CD4-positive, alpha-beta T cell treated with Interleukin-6 for 4 hours (primary cell): ENCODE results near the gene PEX10.

Experiments used
- DNase-seq: peaks from one replicate; pipeline ENCODE4 v3.0.0-alpha.2; 2020; ENCODE audit warnings: mixed read lengths

PEX10 gene

DNA sequence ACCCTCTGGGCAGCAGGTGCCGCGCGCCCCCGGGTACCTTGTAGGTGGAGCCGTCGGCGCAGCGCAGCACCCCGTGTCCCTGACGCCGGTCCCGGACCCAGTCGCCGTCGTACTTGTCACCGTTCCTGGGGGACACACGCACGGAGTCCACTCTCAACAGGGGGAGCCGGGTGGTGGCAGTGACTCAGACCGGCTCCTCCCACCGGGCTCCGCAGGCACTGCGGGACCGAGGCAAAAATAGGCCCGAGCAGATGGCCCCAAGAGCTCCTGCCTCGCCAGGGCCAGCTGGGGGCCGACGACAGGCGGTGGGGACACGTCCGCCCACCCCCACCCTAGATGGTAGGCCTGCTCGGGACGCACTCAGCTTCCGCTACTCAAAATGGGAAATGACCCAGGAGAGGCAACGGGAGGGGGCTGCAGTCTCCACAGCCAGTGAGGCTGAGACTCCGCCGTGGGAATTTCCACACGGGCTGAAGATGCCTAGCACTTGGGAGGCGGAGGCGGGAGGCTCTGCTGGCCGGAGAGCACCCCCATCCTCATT is 27.4 kb downstream of the PEX10 start:
- no peak for DNase-seq

DNA sequence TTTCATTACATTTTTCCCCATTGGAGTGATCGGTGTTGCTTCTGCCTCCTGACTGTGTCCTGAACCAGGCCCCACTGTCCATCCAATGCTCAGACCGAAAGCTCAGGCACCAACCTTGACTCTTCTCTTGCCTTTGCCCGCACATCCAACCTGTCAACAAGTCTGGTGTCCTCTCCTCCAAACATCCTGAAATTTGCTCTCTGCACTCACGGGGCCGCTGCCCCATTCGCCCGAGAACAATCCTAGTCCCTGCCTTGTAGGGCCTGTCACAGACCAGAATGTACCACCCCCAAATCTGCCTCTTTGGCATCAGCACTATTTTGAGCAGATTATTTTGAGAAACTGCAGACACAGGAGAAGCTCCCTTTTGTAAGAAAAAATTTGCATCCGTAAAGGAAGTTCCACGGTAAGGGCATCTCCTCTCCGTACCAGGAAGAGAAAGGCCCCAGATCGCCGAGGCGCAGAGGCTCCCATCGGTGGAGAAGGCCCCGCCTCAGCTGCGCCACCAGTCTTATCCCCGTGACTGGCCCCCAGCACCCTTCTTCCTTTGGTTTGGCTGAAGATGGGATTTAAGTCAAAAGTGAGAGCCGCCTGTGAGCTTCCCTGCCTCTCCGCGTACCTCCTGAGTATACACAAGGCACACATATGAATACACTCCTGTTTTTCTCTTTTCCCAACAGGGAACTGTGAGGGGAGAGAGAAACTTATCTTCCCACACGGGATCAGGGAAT is 28.1 kb downstream of the PEX10 start:
- DNase-seq: no peak

DNA sequence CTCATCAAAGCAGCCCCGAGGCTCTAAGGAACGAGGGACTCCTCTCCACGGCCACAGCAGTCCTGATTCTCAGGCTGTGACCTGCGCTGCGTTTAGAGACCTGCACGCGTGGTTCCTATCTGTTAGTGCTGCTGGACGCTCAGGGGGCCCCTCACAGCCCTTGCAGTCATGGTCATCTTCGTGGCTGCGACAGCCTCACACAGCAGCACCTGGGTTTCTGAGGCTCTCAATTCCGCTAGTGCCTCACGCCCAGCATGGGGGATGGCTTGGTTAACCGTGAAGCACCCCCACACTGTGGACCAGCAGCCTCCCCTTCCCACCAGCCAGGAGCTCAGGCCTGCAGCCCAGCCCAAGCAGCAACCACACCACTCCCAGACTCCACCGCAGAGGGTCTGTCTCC is 28.8 kb downstream of the PEX10 start:
- no peak for DNase-seq

GRCh38 chr1:2382621-2383361 is 29.6 kb downstream of the PEX10 start:
- DNase-seq: peak; percentile 39

GRCh38 chr1:2381741-2382620 is 30.4 kb downstream of the PEX10 start:
- DNase-seq: peak; percentile 82

GRCh38 chr1:2380816-2381591 is 31.4 kb downstream of the PEX10 start:
- DNase-seq: no peak

GRCh38 chr1:2379733-2380404 is 32.5 kb downstream of the PEX10 start:
- DNase-seq: no peak

DNA sequence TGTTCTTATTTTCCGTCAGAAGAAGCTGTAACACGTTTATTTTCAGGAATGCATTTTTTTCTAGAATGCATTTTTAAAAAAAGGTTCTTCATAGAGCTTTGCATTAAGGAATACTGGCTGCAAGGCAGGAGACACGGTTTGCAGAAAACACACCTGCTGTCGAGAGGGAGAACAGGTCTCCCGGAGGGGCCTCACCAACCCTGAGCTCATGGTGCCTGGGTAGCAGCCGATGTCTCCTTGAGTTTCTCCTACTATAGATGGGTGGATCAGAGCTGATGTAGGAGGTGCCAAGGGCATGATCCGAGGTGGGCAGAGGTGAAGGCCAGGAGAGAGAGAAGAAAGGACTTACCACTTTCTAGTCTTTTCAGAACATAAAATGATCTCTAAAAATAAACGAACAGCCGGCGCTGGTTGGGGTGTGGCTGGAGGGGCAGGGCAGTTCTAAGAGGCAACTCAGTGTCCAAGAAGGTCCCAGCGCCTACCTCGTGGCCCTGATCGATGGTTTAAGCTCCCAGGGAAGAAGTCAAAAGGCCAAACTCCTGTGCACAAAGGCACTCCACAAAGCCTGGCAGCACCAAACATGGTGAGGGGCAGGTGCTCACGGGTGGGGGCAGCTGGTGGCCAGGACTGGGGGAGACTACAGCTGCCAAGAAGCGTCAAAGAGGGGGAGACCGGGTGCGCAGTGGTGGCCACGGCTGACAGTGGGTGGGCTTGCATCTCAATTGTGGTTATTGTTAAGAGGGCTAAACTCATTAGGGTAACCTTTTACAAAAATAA is 33.2 kb downstream of the PEX10 start:
- DNase-seq: no peak

DNA sequence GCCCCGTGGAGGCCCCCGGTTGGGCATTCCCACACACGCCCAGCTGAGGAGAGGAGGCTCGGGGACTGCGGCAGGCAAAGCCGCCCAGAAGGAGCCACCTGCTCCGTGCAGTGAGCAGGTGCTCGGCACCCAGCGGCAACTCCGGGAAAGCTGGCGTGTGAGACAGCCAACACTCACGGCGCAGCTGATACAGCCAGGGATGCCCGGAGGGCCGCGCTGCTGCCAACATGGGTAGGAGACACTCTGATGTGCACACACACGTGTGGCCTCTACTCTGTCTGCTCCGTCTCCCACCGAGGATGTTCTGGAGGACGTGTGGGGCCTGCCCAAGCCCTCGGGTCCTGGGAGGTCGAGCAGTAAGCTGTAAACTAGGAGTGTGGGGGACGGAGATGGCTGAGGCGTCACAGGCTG is 33.9 kb downstream of the PEX10 start:
- no peak for DNase-seq

GRCh38 chr1:2377751-2378440 is 34.5 kb downstream of the PEX10 start:
- DNase-seq: no peak

DNA sequence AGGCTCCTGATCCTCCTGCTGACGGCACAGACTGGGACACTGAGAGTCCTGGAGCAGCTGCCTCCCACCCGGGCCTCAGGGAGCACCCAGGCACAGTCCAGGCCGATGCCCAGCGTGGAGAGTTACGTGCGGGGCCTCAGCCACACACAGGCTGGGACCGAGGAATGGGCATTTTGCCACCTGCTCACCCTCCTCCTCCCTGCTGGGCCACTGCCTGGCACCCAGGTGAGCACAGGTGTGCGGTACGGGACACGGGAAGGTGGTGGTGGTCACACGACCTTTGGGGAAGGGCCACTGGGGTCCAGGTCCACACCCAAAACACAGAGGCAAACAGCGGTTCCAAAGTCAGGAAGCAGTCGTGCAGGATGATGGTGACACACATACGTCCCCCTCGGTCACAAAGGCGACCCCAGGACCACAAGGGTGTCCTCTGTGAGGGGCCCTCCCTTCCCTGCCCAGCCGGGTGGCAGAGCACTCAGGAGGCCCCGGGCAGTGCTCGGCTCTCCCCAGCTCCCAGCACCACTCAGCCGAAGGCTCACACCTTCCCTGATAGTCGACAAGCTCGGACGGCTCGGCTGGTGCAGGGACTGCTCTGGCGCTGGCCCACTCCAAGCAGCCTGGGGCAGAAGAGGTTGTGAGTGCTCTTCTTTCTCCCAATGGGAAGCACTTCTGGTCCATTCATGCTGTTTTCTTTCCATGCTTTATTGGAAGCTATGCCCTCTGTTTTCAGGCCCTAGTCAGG is 35.3 kb downstream of the PEX10 start:
- DNase-seq: no peak

GRCh38 chr1:2376261-2376741 is 36.1 kb downstream of the PEX10 start:
- DNase-seq: no peak

- no peak for DNase-seq
These were observed 36.5 kb downstream of the PEX10 start for GRCh38 chr1:2375923-2376260.

DNA sequence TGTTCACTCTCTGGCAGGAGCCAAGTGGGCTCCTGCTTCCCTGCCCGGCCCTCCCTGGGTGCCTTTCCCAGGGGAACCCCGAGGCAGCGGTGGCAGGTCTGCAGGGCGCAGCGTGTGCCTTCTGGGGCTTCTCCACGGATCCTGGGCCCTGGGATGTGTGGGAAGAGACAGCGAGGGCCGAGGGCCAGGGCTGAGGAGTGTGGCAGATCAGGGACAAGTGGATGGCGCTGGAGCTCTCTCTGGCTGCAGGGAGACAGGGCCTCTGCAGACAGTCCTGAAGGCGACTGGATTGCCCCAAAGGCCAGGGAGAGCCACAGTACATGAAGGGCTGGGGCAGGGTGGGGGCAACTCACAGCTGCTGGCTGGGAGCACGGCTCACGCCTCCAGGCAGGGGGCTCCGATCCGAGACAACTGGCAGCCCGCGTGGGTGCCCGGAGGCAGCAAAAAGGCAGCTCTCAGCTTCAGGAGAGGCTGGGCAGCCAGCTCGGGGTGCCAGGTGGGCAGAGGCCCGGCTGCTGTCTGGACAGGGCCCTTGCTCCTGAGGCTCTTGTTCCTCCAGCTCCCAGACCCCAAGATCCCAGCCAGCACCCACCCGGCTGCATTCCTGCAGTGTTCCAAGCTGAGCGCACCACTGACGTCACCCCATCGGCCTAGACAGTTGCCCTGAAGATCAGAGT is 37.0 kb downstream of the PEX10 start:
- no peak for DNase-seq

- DNase-seq: no peak
These were observed 37.9 kb downstream of the PEX10 start for GRCh38 chr1:2374252-2375155.

DNA sequence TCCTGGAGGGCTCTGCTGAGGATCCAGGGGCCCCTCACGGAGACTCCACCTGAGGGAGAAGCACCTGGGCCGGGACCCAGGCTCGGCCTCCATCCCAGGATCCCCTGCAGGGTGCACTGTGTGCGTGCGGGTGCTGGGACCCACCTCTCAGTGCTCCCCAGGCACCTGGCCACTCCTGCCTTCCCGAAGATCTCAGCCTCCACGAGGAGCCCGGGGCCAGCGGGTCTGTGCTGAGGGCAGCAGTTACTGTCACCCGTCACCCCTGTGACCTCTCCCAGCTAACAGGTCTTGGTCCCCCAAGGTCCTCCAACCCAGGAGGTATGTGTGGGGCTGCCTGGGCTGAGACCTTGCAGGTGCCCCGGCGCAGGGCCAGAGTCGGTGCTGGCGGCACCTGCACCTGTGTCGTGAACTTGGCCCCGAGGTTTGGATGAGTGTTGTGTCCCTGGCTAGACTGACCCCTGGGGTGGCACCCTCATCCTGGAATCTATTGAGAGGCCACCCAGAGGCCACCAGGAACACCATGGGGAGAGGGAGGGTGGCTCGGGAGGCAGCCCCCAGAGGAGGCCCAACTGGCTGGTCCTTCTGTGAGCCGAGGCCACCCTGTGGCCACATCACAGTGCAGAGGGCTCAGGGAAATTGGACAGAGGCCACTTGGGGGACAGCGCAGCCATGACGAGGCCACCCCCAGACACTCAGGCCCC is 38.7 kb downstream of the PEX10 start:
- DNase-seq: no peak
